Endothelial cell of umbilical vein (primary cell): ENCODE results near the gene RBM18. TPM values are rescaled to one million over a fixed set of nuclear protein-coding genes. Genes with fewer than 3 reads are reported as not detected.

Experiments used
- BruUV-seq: library from RNA; stranded (reverse); fragments of 400-500 nt; replicated peaks from 2 replicates; lab custom pipeline; 2021; lab: Mats Ljungman, UMichigan
- CTCF ChIA-PET: fragments of 300-600, 350-600 bp; sonication (Branson Sonifier 250); formaldehyde crosslinking; loops from one replicate; lab custom pipeline; 2021; ENCODE audit warnings: antibody characterized with exemption, inconsistent platforms; lab: Charles Lee
- POLR2A ChIA-PET: fragments of 300-600, 350-600 bp; sonication (Branson Sonifier 250); formaldehyde crosslinking; loops from one replicate; lab custom pipeline; 2021; ENCODE audit warnings: antibody characterized with exemption, inconsistent platforms; lab: Charles Lee
- DNase-seq: peaks from one replicate; pipeline ENCODE4 v3.0.0-alpha.2; 2011; ENCODE audit warnings: low read depth, low spot score
- FAIRE-seq: peaks from 2 replicates; lab custom pipeline; 2011; peaks lifted over from hg19 to GRCh38; lab: Jason Lieb, UNC
- H2AFZ ChIP-seq: 2 replicates; pipeline ENCODE4 v1.6.0; 2012; ENCODE audit warnings: low read depth, low read length, control low read depth, inconsistent platforms
- H3K27ac ChIP-seq: 2 replicates; pipeline ENCODE4 v1.5.1; 2011; ENCODE audit warnings: low read depth, mild to moderate bottlenecking, control low read depth, low read length, moderate library complexity; ENCODE audit not compliant: insufficient read depth
- H3K27me3 ChIP-seq, 2 experiments: 2 replicates each; pipeline versions ENCODE4 v1.6.0 to v1.6.1; 2011; ENCODE audit warnings: low read length in 2 of 2, mixed read lengths in 1 of 2; ENCODE audit not compliant: control insufficient read depth in 2 of 2, insufficient read depth in 2 of 2
- H3K36me3 ChIP-seq, 2 experiments: 2 replicates in 1 of 2; 3 replicates in 1 of 2; pipeline ENCODE4 v1.5.1; 2011; ENCODE audit warnings: low read length in 2 of 2, mild to moderate bottlenecking in 1 of 2, moderate library complexity in 1 of 2; ENCODE audit not compliant: control insufficient read depth in 2 of 2, insufficient read depth in 2 of 2; ENCODE audit errors: extremely low read depth in 1 of 2
- H3K4me1 ChIP-seq: 3 replicates; pipeline ENCODE4 v1.5.1; 2011; ENCODE audit warnings: mild to moderate bottlenecking, low read length; ENCODE audit not compliant: control insufficient read depth, insufficient read depth; ENCODE audit errors: extremely low read depth
- H3K4me2 ChIP-seq: 2 replicates; pipeline ENCODE4 v1.6.1; 2011; ENCODE audit warnings: low read length, control low read depth, mixed read lengths; ENCODE audit not compliant: insufficient read depth
- H3K4me3 ChIP-seq, 3 experiments: fragments of 200-600 bp in 1 of 3; sonication (generic), shearing (Covaris generic) in 1 of 3; replicated peaks in 1 of 3; 2 replicates each; pipeline ENCODE4 v1.5.1; 2011 to 2016; ENCODE audit warnings: control low read depth in 3 of 3, low read length in 3 of 3, mild to moderate bottlenecking in 2 of 3, inconsistent platforms in 1 of 3, low read depth in 1 of 3, moderate library complexity in 1 of 3; ENCODE audit not compliant: insufficient read depth in 1 of 3
- H3K79me2 ChIP-seq: 2 replicates; pipeline ENCODE4 v1.6.0; 2012; ENCODE audit warnings: low read length, inconsistent platforms; ENCODE audit not compliant: control insufficient read depth, insufficient read depth
- H3K9ac ChIP-seq: replicated peaks from 2 replicates; pipeline ENCODE3; 2011; ENCODE audit warnings: low read length, control low read depth; ENCODE audit not compliant: insufficient read depth; ENCODE audit errors: extremely low read depth
- H3K9me1 ChIP-seq: replicated peaks from 3 replicates; pipeline ENCODE4 v1.6.0; 2011; ENCODE audit warnings: mild to moderate bottlenecking, low read length; ENCODE audit not compliant: control insufficient read depth, insufficient read depth; ENCODE audit errors: extremely low read depth
- H3K9me3 ChIP-seq: replicated peaks from 2 replicates; pipeline ENCODE4 v1.5.1; 2012; ENCODE audit warnings: low read length, inconsistent platforms; ENCODE audit not compliant: control insufficient read depth, insufficient read depth
- H4K20me1 ChIP-seq: replicated peaks from 2 replicates; pipeline ENCODE3; 2011; ENCODE audit warnings: mild to moderate bottlenecking, low read length; ENCODE audit not compliant: control insufficient read depth, insufficient read depth; ENCODE audit errors: extremely low read depth
- EZH2 ChIP-seq: IDR thresholded peaks from 2 replicates; pipeline ENCODE4 v1.6.1; 2012; ENCODE audit warnings: borderline replicate concordance, low read depth, mild to moderate bottlenecking, moderate library complexity, low read length, inconsistent platforms; ENCODE audit not compliant: severe bottlenecking
- FOS ChIP-seq: IDR thresholded peaks from 2 replicates; pipeline ENCODE4 v1.6.1; 2011; ENCODE audit warnings: mild to moderate bottlenecking, low read length, moderate library complexity, borderline replicate concordance; ENCODE audit not compliant: insufficient read depth
- GATA2 ChIP-seq: IDR thresholded peaks from 2 replicates; pipeline ENCODE4 v1.7.0; 2011; ENCODE audit warnings: low read depth, mild to moderate bottlenecking, moderate library complexity, mixed read lengths, low read length; ENCODE audit not compliant: insufficient read length, insufficient read depth
- JUN ChIP-seq: IDR thresholded peaks from 2 replicates; pipeline ENCODE4 v1.6.1; 2011; ENCODE audit warnings: borderline replicate concordance, low read depth; ENCODE audit not compliant: insufficient read length, insufficient read depth
- MYC ChIP-seq: IDR thresholded peaks from one replicate; pipeline ENCODE4 v1.6.1; 2011; ENCODE audit warnings: mild to moderate bottlenecking, low read depth, low read length
- POLR2A ChIP-seq: IDR thresholded peaks from 2 replicates; pipeline ENCODE4 v1.6.1; 2012; ENCODE audit warnings: low read depth, mild to moderate bottlenecking, control low read depth, low read length
- POLR2AphosphoS5 ChIP-seq: IDR thresholded peaks from 2 replicates; pipeline ENCODE4 v1.6.1; 2012; ENCODE audit warnings: low read depth, mild to moderate bottlenecking, control low read depth, low read length, moderate library complexity; ENCODE audit not compliant: insufficient read depth
- dilution Hi-C: fragments of 300-500 bp; cut with MboI; formaldehyde crosslinking; loops from one replicate; pipeline ENCODE4 v1.15.0; 2019; ENCODE audit warnings: low sequenced_read_pairs; ENCODE audit not compliant: extremely low pct_ligation_motif_present
- intact Hi-C: fragments of 100-400 bp; cut with micrococcal nuclease; formaldehyde crosslinking; loops from one replicate; pipeline ENCODE4 v1.10.0; 2022
- polyA plus RNA-seq, 4 experiments: library from polyadenylated mRNA; depleted of rRNA in 3 of 4; stranded (reverse) in 3 of 4; unstranded in 1 of 4; fragments of >200 nt; gene quantifications; 2 replicates each; pipeline versions ENCODE4 v1.2.1 to v1.2.3, GENCODE V29; 2011 to 2012; ENCODE audit warnings: missing spikeins in 1 of 4
- total RNA-seq: library from RNA; stranded (reverse); gene quantifications from 2 replicates; pipeline ENCODE4 v1.2.3, GENCODE V29; 2021
- TF ChIP-seq, protein P1 (sequence below): IDR thresholded peaks from 2 replicates; pipeline ENCODE4 v1.6.1; 2011; ENCODE audit not compliant: insufficient read depth, insufficient read length
- TF ChIP-seq, protein P2 (sequence below), 2 donors: IDR thresholded peaks; 1 replicate in 1 of 2; 2 replicates in 1 of 2; pipeline ENCODE4 v1.5.1; 2011; ENCODE audit warnings: low read length in 2 of 2, mild to moderate bottlenecking in 2 of 2, moderate library complexity in 2 of 2, control low read depth in 1 of 2, inconsistent platforms in 1 of 2, low read depth in 1 of 2; ENCODE audit not compliant: insufficient read depth in 1 of 2; ENCODE audit errors: extremely low read depth in 1 of 2

The RBM18 gene
- total and polyA plus RNA-seq, 2 donors (not counting 3 experiments of a cell fraction or from before 2014, with no cell fraction given), result 7.9 to 26.9 TPM

DNA sequence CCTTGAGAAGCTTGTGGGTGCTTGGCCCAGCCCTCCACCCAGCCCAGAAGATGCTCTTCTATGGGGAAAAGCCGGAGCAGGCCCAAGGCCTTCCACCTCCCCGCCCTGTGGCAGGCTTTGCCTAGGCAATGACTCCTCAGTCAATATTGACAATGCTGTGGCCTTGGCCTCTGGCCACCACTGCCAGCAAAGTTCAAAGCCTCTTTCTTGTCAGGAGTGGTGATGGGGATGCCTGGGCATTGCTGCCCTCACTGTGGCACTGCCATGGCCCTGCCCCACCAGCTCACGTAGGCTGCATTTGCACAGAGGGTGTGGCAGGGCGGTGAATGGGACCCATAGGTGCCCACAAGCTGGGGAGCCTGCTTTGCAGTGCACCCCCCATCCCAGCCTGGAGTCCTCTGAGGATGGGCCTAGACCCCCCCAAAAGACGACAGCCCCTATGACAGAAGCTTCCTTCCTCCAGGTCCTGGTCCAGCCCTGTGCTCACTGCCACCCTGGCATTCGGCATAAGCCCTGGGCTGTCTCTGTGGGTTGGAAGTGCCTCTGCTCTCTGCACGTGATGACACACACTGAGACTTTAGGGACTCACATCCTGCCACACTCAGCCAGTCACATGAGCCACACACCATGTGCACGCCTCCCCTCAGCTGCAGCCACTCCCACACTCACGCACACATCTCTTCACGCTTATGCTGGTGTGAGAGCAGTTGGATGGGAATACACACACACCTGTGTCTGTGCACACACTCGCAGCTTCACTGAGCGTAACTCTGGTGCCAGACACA lies 73.9 kb downstream of the RBM18 start:
- no peaks in the 10 kb centered on the region for H3K36me3 ChIP-seq
- H2AFZ ChIP-seq, result no peak overlapping the region
- H3K4me3 ChIP-seq, result no peak overlapping the region
- no peak overlapping the region for H3K9ac ChIP-seq
- H3K27ac ChIP-seq, result no peak overlapping the region
- ChIA-PET CTCF (interaction anchor here (0.9 to 2.5 kb wide), 7 partner anchors 8 to 159 kb away, joined by 3 to 10 read pairs (median 3); no protein-coding TSS in a partner anchor), POLR2A (no interaction called here)
- dilution Hi-C loops, result no loop called here
- no peak overlapping the region for H3K4me2 ChIP-seq
- H3K4me1 ChIP-seq, result no peaks in the 10 kb centered on the region
- H4K20me1 ChIP-seq, result no peaks in the 10 kb centered on the region
- H3K27me3 ChIP-seq, result no peaks in the 10 kb centered on the region
- intact Hi-C loops, result no loop called here
- H3K9me1 ChIP-seq, result no peaks in the 10 kb centered on the region
- no peaks in the 10 kb centered on the region for H3K79me2 ChIP-seq
- H3K9me3 ChIP-seq, result no peaks in the 10 kb centered on the region
- BruUV-seq, result no TSS peak
- DNase-seq (no peak), FAIRE-seq (no peak)
- TF ChIP-seq GATA2 (no peak), MYC (no peak), POLR2A (no peak), JUN (no peak), FOS (no peak), POLR2AphosphoS5 (no peak), EZH2 (no peak)
- TF ChIP-seq, protein P1, sequence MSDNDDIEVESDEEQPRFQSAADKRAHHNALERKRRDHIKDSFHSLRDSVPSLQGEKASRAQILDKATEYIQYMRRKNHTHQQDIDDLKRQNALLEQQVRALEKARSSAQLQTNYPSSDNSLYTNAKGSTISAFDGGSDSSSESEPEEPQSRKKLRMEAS, result no peak
- TF ChIP-seq, protein P2, sequence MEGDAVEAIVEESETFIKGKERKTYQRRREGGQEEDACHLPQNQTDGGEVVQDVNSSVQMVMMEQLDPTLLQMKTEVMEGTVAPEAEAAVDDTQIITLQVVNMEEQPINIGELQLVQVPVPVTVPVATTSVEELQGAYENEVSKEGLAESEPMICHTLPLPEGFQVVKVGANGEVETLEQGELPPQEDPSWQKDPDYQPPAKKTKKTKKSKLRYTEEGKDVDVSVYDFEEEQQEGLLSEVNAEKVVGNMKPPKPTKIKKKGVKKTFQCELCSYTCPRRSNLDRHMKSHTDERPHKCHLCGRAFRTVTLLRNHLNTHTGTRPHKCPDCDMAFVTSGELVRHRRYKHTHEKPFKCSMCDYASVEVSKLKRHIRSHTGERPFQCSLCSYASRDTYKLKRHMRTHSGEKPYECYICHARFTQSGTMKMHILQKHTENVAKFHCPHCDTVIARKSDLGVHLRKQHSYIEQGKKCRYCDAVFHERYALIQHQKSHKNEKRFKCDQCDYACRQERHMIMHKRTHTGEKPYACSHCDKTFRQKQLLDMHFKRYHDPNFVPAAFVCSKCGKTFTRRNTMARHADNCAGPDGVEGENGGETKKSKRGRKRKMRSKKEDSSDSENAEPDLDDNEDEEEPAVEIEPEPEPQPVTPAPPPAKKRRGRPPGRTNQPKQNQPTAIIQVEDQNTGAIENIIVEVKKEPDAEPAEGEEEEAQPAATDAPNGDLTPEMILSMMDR (IDR thresholded peaks at IDR 0.05; ENCODE audit: extremely low read depth in 1 of 2, insufficient read depth in 1 of 2, low read depth in 1 of 2, low read length in 2 of 2), result no peak
